Measurements from ENCODE around the gene GAL3ST2.
"Not testable (repeated sequence)": the region's sequence is repeated elsewhere in the genome, so short reads cannot be mapped to it uniquely, and the experiment has no call there.

GAL3ST2 gene

DNA sequence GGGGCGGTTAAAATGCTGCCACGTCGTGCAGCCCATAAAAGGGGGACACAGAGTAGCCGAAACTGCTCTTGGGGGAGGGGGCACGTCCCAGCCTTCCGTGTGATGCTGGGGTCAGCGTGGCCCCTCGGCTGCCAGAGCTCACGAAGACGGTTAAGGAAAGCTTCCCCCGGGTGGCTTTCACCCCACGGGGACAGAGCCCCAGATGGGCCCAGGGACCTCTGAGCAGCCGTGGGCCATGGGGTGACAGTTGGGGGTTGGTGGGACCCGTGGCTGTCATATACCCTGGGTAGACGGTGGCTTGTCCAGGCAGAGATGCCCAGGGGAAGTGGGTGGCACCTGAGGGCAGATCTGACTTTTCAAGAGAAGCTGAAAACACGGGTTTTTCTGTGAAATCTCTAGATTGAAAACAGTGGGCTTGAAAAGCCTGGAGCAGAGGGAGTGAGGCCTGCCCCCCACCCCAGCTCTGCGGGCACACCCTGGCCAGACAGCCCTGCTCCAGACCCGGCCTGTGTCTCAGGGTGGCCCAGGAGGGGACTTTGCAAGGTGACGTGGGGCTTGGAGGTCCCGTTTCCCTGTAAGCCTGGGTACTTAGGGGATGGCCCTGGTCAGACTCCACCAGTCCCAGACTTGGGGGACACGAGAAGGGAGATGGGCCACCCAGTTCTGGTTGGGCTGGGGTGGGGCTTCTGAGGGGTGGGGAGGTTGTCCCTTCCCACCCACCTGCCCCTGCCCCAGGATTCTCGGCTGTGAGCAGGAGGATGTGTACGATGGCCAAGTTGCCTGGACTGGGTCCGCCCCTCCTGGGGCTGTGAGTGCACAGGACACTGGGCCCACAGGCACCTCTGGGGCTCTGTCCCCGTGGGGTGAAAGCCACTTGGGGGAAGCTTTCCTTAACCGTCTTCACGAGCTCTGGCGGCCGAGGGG is 33.0 kb downstream of the GAL3ST2 start:
- no peak for DNase-seq (ENCODE audit: low read depth)

DNA sequence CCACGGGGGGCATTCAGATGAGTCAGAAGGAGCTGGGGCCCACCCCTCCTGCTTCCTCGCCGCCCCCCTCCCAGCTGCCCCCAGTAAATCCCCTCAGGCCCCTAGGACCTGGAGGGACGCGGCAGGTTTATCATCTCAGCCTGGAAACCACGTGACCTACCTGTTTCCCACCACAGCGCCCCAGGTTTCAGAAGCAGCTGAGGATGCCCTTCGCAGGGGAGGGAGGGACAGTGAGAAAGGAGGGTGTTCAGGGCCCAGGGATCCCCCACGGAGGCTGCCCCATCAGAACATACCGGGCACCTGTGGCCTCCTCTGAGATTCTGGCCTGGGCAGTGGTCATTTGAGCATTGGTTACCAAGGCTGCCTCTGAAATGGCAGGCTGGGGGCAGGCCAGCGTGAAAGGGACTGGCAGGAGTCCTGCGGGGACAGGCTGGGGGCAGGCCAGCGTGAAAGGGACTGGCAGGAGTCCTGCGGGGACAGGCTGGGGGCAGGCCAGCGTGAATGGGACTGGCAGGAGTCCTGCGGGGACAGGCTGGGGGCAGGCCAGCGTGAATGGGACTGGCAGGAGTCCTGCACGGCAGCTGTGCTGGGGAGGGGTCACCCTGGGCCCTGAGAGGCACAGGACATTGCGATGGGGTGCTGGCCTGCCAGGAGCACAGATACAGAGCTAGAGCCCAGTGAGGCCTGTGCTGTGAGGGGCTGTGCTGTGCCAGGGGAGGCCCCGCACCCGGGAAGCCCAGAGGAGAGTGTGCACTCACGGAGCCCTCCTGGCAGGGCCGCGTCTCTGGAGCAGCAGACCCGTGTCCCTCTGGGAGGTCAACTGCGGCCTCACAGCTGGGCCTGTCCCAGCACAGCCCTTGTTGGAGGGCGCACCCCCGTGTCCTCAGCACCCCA is 33.9 kb downstream of the GAL3ST2 start:
- DNase-seq (ENCODE audit: low read depth): no peak

- no peak for DNase-seq (ENCODE audit: low read depth)
Observed at GRCh38 chr2:241811201-241811951, 34.8 kb downstream of the GAL3ST2 start.

DNA sequence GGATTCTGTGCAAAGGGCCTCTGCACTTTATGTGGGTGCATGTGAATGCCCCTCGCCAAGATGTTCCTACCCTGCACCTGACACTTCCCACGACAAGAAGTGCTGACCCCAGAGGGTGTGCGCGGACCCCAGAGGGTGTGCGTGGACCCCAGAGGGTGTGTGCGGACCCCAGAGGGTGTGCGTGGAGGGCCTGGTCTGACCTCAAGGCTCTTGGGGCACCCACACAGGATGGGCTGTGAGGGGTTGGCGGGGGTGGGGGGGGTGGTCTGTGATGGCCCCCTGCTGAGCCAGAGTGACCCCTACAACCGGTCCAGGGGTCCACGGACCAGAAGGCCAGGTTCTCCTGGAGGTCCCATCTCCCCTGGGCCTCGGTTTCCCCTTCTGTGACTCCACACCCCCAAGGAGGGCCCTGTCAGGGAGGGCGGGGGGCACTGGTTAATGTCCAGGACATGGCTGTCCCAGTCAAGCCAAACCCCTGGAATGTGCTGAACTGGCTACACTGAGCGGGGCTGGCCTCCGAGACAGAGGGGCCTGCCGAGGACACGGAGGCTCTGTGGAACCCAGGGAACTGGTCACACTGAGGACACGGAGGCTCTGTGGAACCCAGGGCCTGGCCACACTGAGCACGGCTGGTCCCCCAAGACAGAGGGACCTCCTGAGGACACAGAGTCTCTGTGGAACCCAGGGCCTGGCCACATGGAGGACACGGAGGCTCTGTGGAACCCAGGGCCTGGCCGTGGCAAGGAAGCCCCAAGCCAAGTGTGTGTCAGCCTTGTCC is 35.5 kb downstream of the GAL3ST2 start:
- no peak for DNase-seq (ENCODE audit: low read depth)

DNA sequence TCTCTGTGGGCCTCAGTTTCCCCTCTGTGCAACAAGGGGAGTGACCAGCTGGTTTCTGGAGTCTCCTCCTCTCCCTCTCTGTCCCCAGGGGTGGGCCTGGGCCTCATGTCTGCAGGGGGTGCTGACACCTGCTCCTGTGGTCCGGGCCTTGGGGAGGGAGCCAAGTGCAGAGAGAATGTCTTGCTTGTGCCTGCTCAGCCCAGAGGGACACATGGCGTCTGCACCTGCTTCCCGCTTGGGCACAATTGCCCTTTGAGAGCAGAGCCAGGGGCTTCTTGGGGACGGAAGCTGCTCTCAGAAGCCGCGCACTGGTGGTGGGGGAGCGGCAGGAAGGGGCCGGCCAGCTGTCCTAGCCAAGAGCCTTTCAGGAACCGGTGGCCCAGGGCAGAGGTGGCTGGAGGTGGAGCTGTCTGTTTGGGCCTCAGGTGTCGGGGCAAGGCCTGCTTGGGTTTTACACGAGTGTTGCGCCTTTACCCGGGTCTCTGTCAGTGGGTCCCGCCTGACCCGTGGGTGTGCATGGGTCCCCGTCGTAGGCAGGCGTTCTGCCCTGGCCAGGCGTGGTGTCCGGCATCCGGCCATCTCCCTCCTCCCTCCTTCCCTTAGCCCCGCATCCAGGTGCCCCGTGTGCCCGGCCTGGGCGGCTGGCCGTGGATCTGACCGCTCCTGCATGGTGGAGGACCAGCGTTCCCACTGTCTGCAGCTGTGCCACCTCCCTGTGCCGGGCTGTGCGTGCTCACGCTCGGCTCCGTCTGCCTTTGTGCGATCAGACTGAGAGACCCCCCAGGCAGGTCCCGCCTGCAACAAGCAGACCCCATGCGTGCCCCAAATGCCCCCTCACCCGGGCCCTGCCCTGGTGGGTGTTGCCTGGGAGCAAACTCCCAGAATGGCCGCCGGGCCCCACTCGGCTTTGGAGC is 36.4 kb downstream of the GAL3ST2 start:
- no peak for DNase-seq (ENCODE audit: low read depth)

- no peak for DNase-seq (ENCODE audit: low read depth)
Observed at GRCh38 chr2:241813644-241814392, 37.2 kb downstream of the GAL3ST2 start.

- no peak for DNase-seq (ENCODE audit: low read depth)
Observed at GRCh38 chr2:241814393-241814642, 37.7 kb downstream of the GAL3ST2 start.

DNA sequence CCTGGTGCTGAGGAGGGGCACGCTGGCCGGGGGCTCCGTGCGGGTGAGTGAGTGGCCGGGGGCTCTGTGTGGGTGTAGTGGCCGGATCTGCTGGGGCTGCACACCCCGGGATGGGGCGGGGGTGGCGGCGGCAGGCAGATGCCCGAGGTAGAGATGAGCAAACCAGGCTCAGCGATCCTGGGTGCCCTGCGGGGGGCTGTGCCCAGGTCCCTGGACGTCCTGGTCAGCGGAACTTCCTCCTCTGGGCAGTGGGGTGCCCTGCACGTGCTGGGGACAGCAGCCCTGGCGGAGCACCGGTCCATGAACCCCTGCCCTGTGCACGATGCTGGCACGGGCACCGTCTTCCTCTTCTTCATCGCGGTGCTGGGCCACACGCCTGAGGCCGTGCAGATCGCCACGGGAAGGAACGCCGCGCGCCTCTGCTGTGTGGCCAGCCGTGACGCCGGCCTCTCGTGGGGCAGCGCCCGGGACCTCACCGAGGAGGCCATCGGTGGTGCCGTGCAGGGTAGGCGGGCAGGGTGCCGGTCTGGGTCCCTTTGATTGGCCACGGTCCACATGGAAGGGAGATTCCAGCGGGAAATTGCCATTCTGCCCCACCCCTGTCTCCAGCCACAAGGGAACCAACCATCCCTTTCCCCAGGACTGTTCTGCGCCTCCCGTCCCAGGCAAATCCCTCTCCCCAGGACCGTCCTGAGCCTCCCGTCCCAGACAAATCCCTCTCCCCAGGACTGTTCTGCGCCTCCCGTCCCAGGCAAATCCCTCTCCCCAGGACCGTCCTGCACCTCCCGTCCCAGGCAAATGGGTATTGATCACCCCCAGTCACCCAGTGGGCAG is 38.2 kb downstream of the GAL3ST2 start:
- no peak for DNase-seq (ENCODE audit: low read depth)

GRCh38 chr2:241815477-241816430 is 39.1 kb downstream of the GAL3ST2 start:
- DNase-seq (ENCODE audit: low read depth): no peak

GRCh38 chr2:241816431-241817121 is 40.0 kb downstream of the GAL3ST2 start:
- DNase-seq (ENCODE audit: low read depth): no peak

GRCh38 chr2:241817126-241817820 is 40.7 kb downstream of the GAL3ST2 start:
- DNase-seq (ENCODE audit: low read depth): no peak

DNA sequence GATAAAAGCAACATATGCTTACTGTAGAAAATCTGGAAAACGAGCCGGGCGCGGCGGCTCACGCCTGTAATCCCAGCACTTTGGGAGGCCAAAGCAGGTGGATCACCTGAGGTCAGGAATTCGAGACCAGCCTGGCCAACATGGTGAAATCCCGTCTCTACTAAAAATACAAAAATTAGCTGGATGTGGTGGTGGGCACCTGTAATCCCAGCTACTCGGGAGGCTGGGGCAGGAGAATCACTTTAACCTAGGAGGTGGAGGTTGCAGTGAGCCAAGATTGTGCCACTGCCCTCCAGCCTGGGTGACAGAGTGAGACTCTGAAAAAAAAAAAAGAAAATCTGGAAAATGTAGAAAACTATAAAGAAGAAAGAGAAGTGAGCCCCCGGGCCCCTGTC is 41.2 kb downstream of the GAL3ST2 start:
- DNase-seq (ENCODE audit: low read depth): not testable (repeated sequence)

- no peak for DNase-seq (ENCODE audit: low read depth)
Observed at GRCh38 chr2:241818229-241818942, 41.8 kb downstream of the GAL3ST2 start.

DNA sequence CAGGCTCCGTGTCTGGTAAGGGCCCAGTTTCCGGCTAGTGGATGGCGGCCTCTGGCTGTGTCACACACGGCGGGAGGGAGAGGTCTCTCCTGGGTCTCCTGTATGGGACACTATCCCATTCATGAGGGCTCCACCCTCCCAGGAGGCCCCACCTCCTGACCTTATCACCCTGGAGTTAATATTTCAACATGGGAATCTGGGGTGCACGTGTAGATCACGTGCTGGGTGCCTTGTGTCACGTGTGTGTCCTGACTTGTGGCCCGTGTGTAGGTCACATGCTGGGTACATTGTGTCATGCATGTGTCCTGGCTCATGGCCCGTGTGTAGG is 42.3 kb downstream of the GAL3ST2 start:
- DNase-seq (ENCODE audit: low read depth): no peak

- DNase-seq (ENCODE audit: low read depth): not testable (repeated sequence)
Observed at GRCh38 chr2:241819947-241820624, 43.5 kb downstream of the GAL3ST2 start.

Measured in activated T-helper 9 cell treated with anti-CD3 and anti-CD28 coated beads, Interleukin-2, amount 50 U/mL, for 16 hours (primary cell).